ENCODE measurements around the gene RNF145. TPM values are rescaled to one million over a fixed set of nuclear protein-coding genes. Genes with fewer than 3 reads are reported as not detected.

RNF145 gene
- total RNA-seq, 2 donors from 2014 or later = 38.6 to 50.5 TPM

- H3K27ac ChIP-seq = no peak overlapping the region
- TF ChIP-seq POLR2AphosphoS5 (IDR thresholded peaks at IDR 0.05) (no peak), CTCF (IDR thresholded peaks at IDR 0.05) (no peak), POLR2A (IDR thresholded peaks at IDR 0.05) (no peak)
- no peaks in the 10 kb centered on the region for H3K9me3 ChIP-seq
- H3K4me3 ChIP-seq = no peak overlapping the region
- WGBS = 90% methylated on average over 5 of the region's 5 CpGs
- DNase-seq (ENCODE audit: low spot score) = no peak
- H3K36me3 ChIP-seq = no peaks in the 10 kb centered on the region
- intact Hi-C loops (cut with DNase I) = no loop called here
- peaks cover 2% of the 10 kb centered on the region for H3K4me1 ChIP-seq (replicated peaks)
- no peaks in the 10 kb centered on the region for H3K27me3 ChIP-seq (replicated peaks; ENCODE audit: insufficient read depth)
Observed at GRCh38 chr5:159198063-159199036, 11.0 kb downstream of the RNF145 start.

- H3K27me3 ChIP-seq (replicated peaks; ENCODE audit: insufficient read depth) = no peaks in the 10 kb centered on the region
- H3K36me3 ChIP-seq = no peaks in the 10 kb centered on the region
- intact Hi-C loops (cut with DNase I) = no loop called here
- H3K9me3 ChIP-seq = no peaks in the 10 kb centered on the region
- H3K4me3 ChIP-seq = no peak overlapping the region
- WGBS = 91% methylated on average over 2 of the region's 2 CpGs
- H3K4me1 ChIP-seq (replicated peaks) = no peaks in the 10 kb centered on the region
- DNase-seq (ENCODE audit: low spot score) = no peak
- TF ChIP-seq POLR2A (IDR thresholded peaks at IDR 0.05) (no peak), CTCF (IDR thresholded peaks at IDR 0.05) (no peak), POLR2AphosphoS5 (IDR thresholded peaks at IDR 0.05) (no peak)
- H3K27ac ChIP-seq = no peak overlapping the region
Observed at GRCh38 chr5:159195775-159196174, 13.6 kb downstream of the RNF145 start.

GRCh38 chr5:159190170-159190569 lies 19.2 kb downstream of the RNF145 start:
- H3K27ac ChIP-seq = no peak overlapping the region
- H3K9me3 ChIP-seq = no peaks in the 10 kb centered on the region
- no peaks in the 10 kb centered on the region for H3K36me3 ChIP-seq
- intact Hi-C loops (cut with DNase I) = no loop called here
- H3K27me3 ChIP-seq (replicated peaks; ENCODE audit: insufficient read depth) = no peaks in the 10 kb centered on the region
- no peak for DNase-seq (ENCODE audit: low spot score)
- no peak overlapping the region for H3K4me3 ChIP-seq
- WGBS = 96% methylated on average over 3 of the region's 3 CpGs
- peaks cover 4% of the 10 kb centered on the region for H3K4me1 ChIP-seq (replicated peaks)
- TF ChIP-seq POLR2AphosphoS5 (IDR thresholded peaks at IDR 0.05) (no peak), POLR2A (IDR thresholded peaks at IDR 0.05) (no peak), CTCF (IDR thresholded peaks at IDR 0.05) (no peak)

GRCh38 chr5:159189310-159189709 lies 20.0 kb downstream of the RNF145 start:
- H3K27me3 ChIP-seq (replicated peaks; ENCODE audit: insufficient read depth) = no peaks in the 10 kb centered on the region
- no peak overlapping the region for H3K27ac ChIP-seq
- H3K9me3 ChIP-seq = no peaks in the 10 kb centered on the region
- DNase-seq (ENCODE audit: low spot score) = no peak
- H3K4me3 ChIP-seq = no peak overlapping the region
- 54% methylated on average over 4 of the region's 4 CpGs for WGBS
- H3K4me1 ChIP-seq (replicated peaks) = peaks cover 4% of the 10 kb centered on the region
- TF ChIP-seq POLR2AphosphoS5 (IDR thresholded peaks at IDR 0.05) (peak; percentile 24), POLR2A (IDR thresholded peaks at IDR 0.05) (no peak)
- intact Hi-C loops (cut with DNase I) = no loop called here
- no peaks in the 10 kb centered on the region for H3K36me3 ChIP-seq

- H3K27ac ChIP-seq = peak overlapping the region; percentile 63 to 77
- no peaks in the 10 kb centered on the region for H3K27me3 ChIP-seq (replicated peaks; ENCODE audit: insufficient read depth)
- TF ChIP-seq CTCF (IDR thresholded peaks at IDR 0.05) (no peak), POLR2AphosphoS5 (IDR thresholded peaks at IDR 0.05) (no peak)
- WGBS = 78% methylated on average over 3 of the region's 3 CpGs
- intact Hi-C loops (cut with DNase I) = no loop called here
- no peak overlapping the region for H3K4me3 ChIP-seq
- H3K9me3 ChIP-seq = no peaks in the 10 kb centered on the region
- no peaks in the 10 kb centered on the region for H3K36me3 ChIP-seq
- H3K4me1 ChIP-seq (replicated peaks) = peaks cover 4% of the 10 kb centered on the region
- DNase-seq (ENCODE audit: low spot score) = no peak
Observed at GRCh38 chr5:159187719-159188118, 21.6 kb downstream of the RNF145 start.

All from prostate gland (tissue), 2 donors.